Measurements from ENCODE around the gene LMF1. TPM values are rescaled to one million over a fixed set of nuclear protein-coding genes. Genes with fewer than 3 reads are reported as not detected.

The LMF1 gene
- total and polyA plus RNA-seq, 4 donors = 8.8 to 75.0 (median 28.3) TPM

DNA sequence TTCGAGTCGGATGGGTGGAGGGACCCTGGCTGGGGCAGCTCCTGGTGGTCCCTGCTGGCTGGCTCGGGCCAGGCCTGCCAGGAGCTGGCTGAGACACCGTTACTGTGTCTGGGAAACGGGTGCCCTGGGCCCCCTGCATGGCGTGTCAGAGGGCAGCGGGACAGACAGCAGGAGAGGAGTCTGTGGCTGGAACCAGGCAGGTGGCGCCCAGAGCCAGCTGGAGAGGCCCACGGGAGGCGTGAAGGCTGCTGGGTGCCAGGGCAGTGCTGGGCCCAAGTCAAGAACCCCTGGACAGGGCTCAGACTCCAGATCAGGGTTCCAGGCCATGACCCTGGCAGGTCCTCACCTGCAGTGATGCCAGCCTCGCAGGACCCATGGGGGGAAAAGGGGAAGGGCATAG lies 27.4 kb upstream of the LMF1 start:
- H3K36me3 ChIP-seq (ENCODE audit: control insufficient read depth in 1 of 2, insufficient read depth in 2 of 2, low read length in 1 of 2) = no peaks in the 10 kb centered on the region
- intact Hi-C loops (cut with DNase I) = no loop called here
- no peaks in the 10 kb centered on the region for H3K27me3 ChIP-seq (ENCODE audit: control insufficient read depth in 1 of 2, insufficient read depth in 2 of 2, low read length in 1 of 2)
- H3K9me3 ChIP-seq (ENCODE audit: control insufficient read depth, low read length) = peaks cover 12% of the 10 kb centered on the region
- WGBS, 2 donors = 76 to 78% methylated on average over 11 of the region's 11 CpGs
- ATAC-seq (ENCODE audit: low FRiP score) = no peak
- H3K4me1 ChIP-seq (ENCODE audit: control insufficient read depth in 1 of 2, insufficient read depth in 2 of 2, low read length in 2 of 2) = no peaks in the 10 kb centered on the region
- H3K4me3 ChIP-seq (ENCODE audit: low read length in 2 of 2) = no peak overlapping the region
- no peak overlapping the region for H3K27ac ChIP-seq (ENCODE audit: low read depth in 1 of 2, low read length in 2 of 2)
- DNase-seq = no peak

- H3K27ac ChIP-seq (ENCODE audit: low read depth in 1 of 2, low read length in 2 of 2) = no peak overlapping the region
- intact Hi-C loops (cut with DNase I) = no loop called here
- H3K27me3 ChIP-seq (ENCODE audit: control insufficient read depth in 1 of 2, insufficient read depth in 2 of 2, low read length in 1 of 2) = no peaks in the 10 kb centered on the region
- peaks cover 12% of the 10 kb centered on the region for H3K9me3 ChIP-seq (ENCODE audit: control insufficient read depth, low read length)
- ATAC-seq (ENCODE audit: low FRiP score) (peak; percentile 51), DNase-seq (peak in 1 of 2 donors; percentile 71)
- no peaks in the 10 kb centered on the region for H3K36me3 ChIP-seq (ENCODE audit: control insufficient read depth in 1 of 2, insufficient read depth in 2 of 2, low read length in 1 of 2)
- 43 to 45% methylated on average over 38 to 39 of the region's 39 CpGs for WGBS, 2 donors
- H3K4me3 ChIP-seq (ENCODE audit: low read length in 2 of 2) = no peak overlapping the region
- H3K4me1 ChIP-seq (ENCODE audit: control insufficient read depth in 1 of 2, insufficient read depth in 2 of 2, low read length in 2 of 2) = no peaks in the 10 kb centered on the region
These were observed 26.8 kb upstream of the LMF1 start for GRCh38 chr16:997440-998051.

DNA sequence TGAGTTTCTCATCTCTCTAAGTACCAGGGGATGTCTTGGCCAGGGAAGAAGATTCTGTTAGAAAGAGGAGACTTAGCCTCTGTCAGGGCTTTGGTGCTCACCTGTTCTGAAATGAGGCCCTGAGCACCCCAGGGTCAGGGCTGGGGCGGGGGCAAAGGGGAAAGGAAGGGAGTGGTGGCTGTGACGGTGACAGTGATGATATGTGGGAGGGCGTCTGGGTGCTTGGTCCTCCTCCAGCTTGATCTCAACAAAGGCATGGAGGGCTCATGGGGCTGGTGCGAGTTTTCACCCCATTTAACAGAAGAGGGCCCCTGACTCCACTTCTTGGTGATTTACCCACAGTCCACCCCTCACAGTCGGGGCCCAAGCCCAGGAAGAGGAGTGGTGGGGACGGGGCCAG lies 25.9 kb upstream of the LMF1 start:
- intact Hi-C loops (cut with DNase I) = no loop called here

DNA sequence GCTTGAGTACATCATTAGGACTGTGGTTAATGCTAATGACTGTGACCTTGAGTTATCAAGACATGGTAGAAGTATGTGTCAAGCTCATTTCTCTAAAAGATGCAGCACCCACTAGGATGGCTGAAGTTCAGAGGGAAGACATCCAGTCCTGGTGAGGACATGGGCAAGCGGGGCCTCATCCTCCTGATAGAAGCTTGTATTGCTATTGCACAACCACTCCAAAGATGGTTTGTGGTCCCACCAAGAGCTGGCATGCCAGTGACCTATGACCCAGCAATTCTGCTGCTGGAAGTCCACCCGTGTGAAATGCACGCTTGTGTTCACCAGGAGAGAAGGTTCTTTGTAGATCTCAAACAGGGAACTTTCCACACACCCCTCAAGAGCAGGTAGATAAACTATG lies 25.0 kb upstream of the LMF1 start:
- no peak for DNase-seq
- Histone ChIP-seq H3K36me3 (ENCODE audit: control insufficient read depth in 1 of 2, insufficient read depth in 2 of 2, low read length in 1 of 2) (no peaks in the 10 kb centered on the region), H3K27me3 (ENCODE audit: control insufficient read depth in 1 of 2, insufficient read depth in 2 of 2, low read length in 1 of 2) (no peaks in the 10 kb centered on the region), H3K4me1 (ENCODE audit: control insufficient read depth in 1 of 2, insufficient read depth in 2 of 2, low read length in 2 of 2) (no peaks in the 10 kb centered on the region), H3K4me3 (ENCODE audit: low read length in 2 of 2) (no peak overlapping the region), H3K9me3 (ENCODE audit: control insufficient read depth, low read length) (peaks cover 12% of the 10 kb centered on the region), H3K27ac (ENCODE audit: low read depth in 1 of 2, low read length in 2 of 2) (no peak overlapping the region)
- ATAC-seq (ENCODE audit: low FRiP score) = no peak
- 70 to 92% methylated on average over 3 of the region's 3 CpGs for WGBS, 2 donors
- intact Hi-C loops (cut with DNase I) = no loop called here

More for the DNA sequence above, 25.9 kb upstream of the LMF1 start:
- Histone ChIP-seq H3K27me3 (ENCODE audit: control insufficient read depth in 1 of 2, insufficient read depth in 2 of 2, low read length in 1 of 2) (no peaks in the 10 kb centered on the region), H3K36me3 (ENCODE audit: control insufficient read depth in 1 of 2, insufficient read depth in 2 of 2, low read length in 1 of 2) (no peaks in the 10 kb centered on the region), H3K4me1 (ENCODE audit: control insufficient read depth in 1 of 2, insufficient read depth in 2 of 2, low read length in 2 of 2) (no peaks in the 10 kb centered on the region), H3K4me3 (ENCODE audit: low read length in 2 of 2) (no peak overlapping the region), H3K9me3 (ENCODE audit: control insufficient read depth, low read length) (peaks cover 12% of the 10 kb centered on the region), H3K27ac (ENCODE audit: low read depth in 1 of 2, low read length in 2 of 2) (no peak overlapping the region)
- no peak for ATAC-seq (ENCODE audit: low FRiP score)
- no peak for DNase-seq
- 72 to 80% methylated on average over 6 of the region's 6 CpGs for WGBS, 2 donors

GRCh38 chr16:995087-995486 lies 24.3 kb upstream of the LMF1 start:
- no peak for DNase-seq
- intact Hi-C loops (cut with DNase I) = no loop called here
- no peak overlapping the region for H3K27ac ChIP-seq (ENCODE audit: low read depth in 1 of 2, low read length in 2 of 2)
- no peaks in the 10 kb centered on the region for H3K4me1 ChIP-seq (ENCODE audit: control insufficient read depth in 1 of 2, insufficient read depth in 2 of 2, low read length in 2 of 2)
- no peaks in the 10 kb centered on the region for H3K27me3 ChIP-seq (ENCODE audit: control insufficient read depth in 1 of 2, insufficient read depth in 2 of 2, low read length in 1 of 2)
- H3K4me3 ChIP-seq (ENCODE audit: low read length in 2 of 2) = no peak overlapping the region
- 83 to 89% methylated on average over 3 of the region's 3 CpGs for WGBS, 2 donors
- no peak for ATAC-seq (ENCODE audit: low FRiP score)
- no peaks in the 10 kb centered on the region for H3K36me3 ChIP-seq (ENCODE audit: control insufficient read depth in 1 of 2, insufficient read depth in 2 of 2, low read length in 1 of 2)
- peaks cover 12% of the 10 kb centered on the region for H3K9me3 ChIP-seq (ENCODE audit: control insufficient read depth, low read length)

- Histone ChIP-seq H3K27me3 (ENCODE audit: control insufficient read depth in 1 of 2, insufficient read depth in 2 of 2, low read length in 1 of 2) (no peaks in the 10 kb centered on the region), H3K27ac (ENCODE audit: low read depth in 1 of 2, low read length in 2 of 2) (no peak overlapping the region), H3K36me3 (ENCODE audit: control insufficient read depth in 1 of 2, insufficient read depth in 2 of 2, low read length in 1 of 2) (no peaks in the 10 kb centered on the region), H3K9me3 (ENCODE audit: control insufficient read depth, low read length) (peaks cover 12% of the 10 kb centered on the region), H3K4me3 (ENCODE audit: low read length in 2 of 2) (no peak overlapping the region), H3K4me1 (ENCODE audit: control insufficient read depth in 1 of 2, insufficient read depth in 2 of 2, low read length in 2 of 2) (no peaks in the 10 kb centered on the region)
- WGBS, 2 donors = 87 to 89% methylated on average over 3 of the region's 3 CpGs
- no peak for ATAC-seq (ENCODE audit: low FRiP score)
- intact Hi-C loops (cut with DNase I) = no loop called here
- DNase-seq = no peak
These were observed 22.9 kb upstream of the LMF1 start for GRCh38 chr16:993731-994130.

DNA sequence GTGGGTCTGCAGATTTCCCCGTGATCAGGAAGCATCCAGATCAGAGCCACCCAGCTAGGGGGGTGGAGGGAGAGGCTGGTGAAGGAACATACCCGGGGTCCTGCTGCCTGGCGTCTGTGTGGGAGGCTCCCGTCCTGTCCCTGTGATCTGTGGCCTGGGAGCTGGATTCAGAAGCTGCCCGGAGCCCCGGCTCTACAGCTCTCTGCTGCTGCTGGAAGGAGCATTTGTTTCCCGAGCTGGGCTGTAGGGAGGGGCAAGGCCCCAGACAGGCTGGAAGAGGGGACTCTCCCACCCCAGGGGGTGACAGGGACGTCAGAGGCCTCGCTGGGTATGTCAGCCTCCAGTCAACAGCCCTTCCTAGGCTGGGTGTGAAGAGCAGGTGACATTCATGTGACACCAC lies 21.0 kb upstream of the LMF1 start:
- no peak overlapping the region for H3K4me3 ChIP-seq (ENCODE audit: low read length in 2 of 2)
- no peak for DNase-seq
- H3K27me3 ChIP-seq (ENCODE audit: control insufficient read depth in 1 of 2, insufficient read depth in 2 of 2, low read length in 1 of 2) = no peaks in the 10 kb centered on the region
- intact Hi-C loops (cut with DNase I) = no loop called here
- ATAC-seq (ENCODE audit: low FRiP score) = no peak
- H3K36me3 ChIP-seq (ENCODE audit: control insufficient read depth in 1 of 2, insufficient read depth in 2 of 2, low read length in 1 of 2) = no peaks in the 10 kb centered on the region
- H3K4me1 ChIP-seq (ENCODE audit: control insufficient read depth in 1 of 2, insufficient read depth in 2 of 2, low read length in 2 of 2) = no peaks in the 10 kb centered on the region
- H3K9me3 ChIP-seq (ENCODE audit: control insufficient read depth, low read length) = peaks cover 12% of the 10 kb centered on the region
- H3K27ac ChIP-seq (ENCODE audit: low read depth in 1 of 2, low read length in 2 of 2) = no peak overlapping the region
- WGBS, 2 donors = 62 to 66% methylated on average over 8 to 9 of the region's 9 CpGs

GRCh38 chr16:991345-991744 lies 20.6 kb upstream of the LMF1 start:
- Histone ChIP-seq H3K27me3 (ENCODE audit: control insufficient read depth in 1 of 2, insufficient read depth in 2 of 2, low read length in 1 of 2) (no peaks in the 10 kb centered on the region), H3K4me1 (ENCODE audit: control insufficient read depth in 1 of 2, insufficient read depth in 2 of 2, low read length in 2 of 2) (no peaks in the 10 kb centered on the region), H3K27ac (ENCODE audit: low read depth in 1 of 2, low read length in 2 of 2) (no peak overlapping the region), H3K9me3 (ENCODE audit: control insufficient read depth, low read length) (peaks cover 12% of the 10 kb centered on the region), H3K36me3 (ENCODE audit: control insufficient read depth in 1 of 2, insufficient read depth in 2 of 2, low read length in 1 of 2) (no peaks in the 10 kb centered on the region), H3K4me3 (ENCODE audit: low read length in 2 of 2) (no peak overlapping the region)
- intact Hi-C loops (cut with DNase I) = no loop called here
- WGBS, 2 donors = 67 to 76% methylated on average over 11 of the region's 11 CpGs
- DNase-seq = no peak
- ATAC-seq (ENCODE audit: low FRiP score) = no peak

DNA sequence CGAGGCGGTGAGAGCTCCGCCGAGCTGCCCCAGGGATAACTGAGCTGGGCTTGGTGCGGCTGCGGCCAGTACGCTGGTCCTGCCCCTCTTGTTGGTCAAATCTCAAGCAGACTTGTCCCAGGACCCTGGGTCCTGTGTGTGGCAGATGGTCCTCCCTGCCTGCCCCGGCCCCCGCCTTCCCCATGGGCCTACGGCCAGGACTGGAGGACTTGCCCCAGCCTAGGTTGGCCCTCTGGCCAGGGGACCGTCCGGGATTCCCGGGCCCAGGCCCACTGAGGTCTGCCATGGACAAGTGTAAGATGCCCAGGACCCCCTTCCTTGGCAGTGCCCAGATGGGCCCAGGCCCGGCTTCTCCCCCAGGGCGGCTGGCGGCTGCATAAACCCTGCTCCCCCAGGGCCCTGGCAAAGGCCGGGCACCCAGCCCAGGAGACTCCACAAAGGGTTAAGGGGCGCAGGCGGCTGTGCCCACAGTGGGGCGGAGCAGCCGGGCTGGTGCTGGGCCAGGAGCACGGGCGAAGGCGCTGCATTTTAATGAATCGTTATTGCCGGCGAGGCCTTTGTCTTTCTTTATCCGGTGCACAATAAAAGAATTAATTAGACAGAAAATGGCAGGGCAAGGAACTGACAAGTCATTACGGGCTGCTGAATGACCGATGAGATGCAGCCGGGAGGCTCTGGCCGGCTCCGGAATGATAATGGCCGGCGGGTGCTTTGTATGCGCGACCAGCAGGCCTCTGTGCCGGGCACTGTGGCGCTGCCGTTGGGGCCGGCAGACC lies 19.9 kb upstream of the LMF1 start:
- ATAC-seq (ENCODE audit: low FRiP score) = no peak
- Histone ChIP-seq H3K9me3 (ENCODE audit: control insufficient read depth, low read length) (peaks cover 10% of the 10 kb centered on the region), H3K27ac (ENCODE audit: low read depth in 1 of 2, low read length in 2 of 2) (no peak overlapping the region), H3K36me3 (ENCODE audit: control insufficient read depth in 1 of 2, insufficient read depth in 2 of 2, low read length in 1 of 2) (no peaks in the 10 kb centered on the region), H3K4me1 (ENCODE audit: control insufficient read depth in 1 of 2, insufficient read depth in 2 of 2, low read length in 2 of 2) (no peaks in the 10 kb centered on the region), H3K27me3 (ENCODE audit: control insufficient read depth in 1 of 2, insufficient read depth in 2 of 2, low read length in 1 of 2) (no peaks in the 10 kb centered on the region), H3K4me3 (ENCODE audit: low read length in 2 of 2) (no peak overlapping the region)
- WGBS, 2 donors = 74 to 78% methylated on average over 39 to 41 of the region's 41 CpGs
- intact Hi-C loops (cut with DNase I) = no loop called here
- no peak for DNase-seq

Measured in aorta (tissue), 5 donors.